Measurements from ENCODE around the gene HECW1. TPM values are rescaled to one million over a fixed set of nuclear protein-coding genes. Genes with fewer than 3 reads are reported as not detected.

HECW1 gene
- total RNA-seq, 2 donors from 2014 or later, result 0.04 TPM; not detected in 1

GRCh38 chr7:43290978-43291377 lies 178.5 kb downstream of the HECW1 start:
- H3K27me3 ChIP-seq, result no peaks in the 10 kb centered on the region
- no peaks in the 10 kb centered on the region for H3K4me1 ChIP-seq
- DNase-seq (ENCODE audit: low spot score), result no peak
- peaks cover 8 to 14% of the 10 kb centered on the region in 2 donors for H3K9me3 ChIP-seq
- no peak overlapping the region for H3K4me3 ChIP-seq
- TF ChIP-seq CTCF (IDR thresholded peaks at IDR 0.05), result no peak
- H3K36me3 ChIP-seq, result no peaks in the 10 kb centered on the region
- H3K27ac ChIP-seq, result no peak overlapping the region

- no peak overlapping the region for H3K4me3 ChIP-seq
- H3K36me3 ChIP-seq, result no peaks in the 10 kb centered on the region
- H3K27ac ChIP-seq, result no peak overlapping the region
- TF ChIP-seq CTCF (IDR thresholded peaks at IDR 0.05), result no peak
- H3K9me3 ChIP-seq, result peaks cover 8 to 10% of the 10 kb centered on the region in 2 donors
- no peak for DNase-seq (ENCODE audit: low spot score)
- no peaks in the 10 kb centered on the region for H3K4me1 ChIP-seq
- H3K27me3 ChIP-seq, result no peaks in the 10 kb centered on the region
Measured at GRCh38 chr7:43291789-43292188, 179.3 kb downstream of the HECW1 start.

GRCh38 chr7:43292384-43292783 lies 179.9 kb downstream of the HECW1 start:
- H3K4me1 ChIP-seq, result no peaks in the 10 kb centered on the region
- DNase-seq (ENCODE audit: low spot score), result no peak
- no peak for TF ChIP-seq CTCF (IDR thresholded peaks at IDR 0.05)

GRCh38 chr7:43294080-43294630 lies 181.7 kb downstream of the HECW1 start:
- H3K27ac ChIP-seq, result no peak overlapping the region
- no peak for TF ChIP-seq CTCF (IDR thresholded peaks at IDR 0.05)
- no peak for DNase-seq (ENCODE audit: low spot score)
- H3K9me3 ChIP-seq, result peaks cover 8 to 10% of the 10 kb centered on the region in 2 donors
- H3K27me3 ChIP-seq, result no peaks in the 10 kb centered on the region
- no peak overlapping the region for H3K4me3 ChIP-seq
- no peaks in the 10 kb centered on the region for H3K36me3 ChIP-seq
- no peaks in the 10 kb centered on the region for H3K4me1 ChIP-seq

More at GRCh38 chr7:43292384-43292783, 179.9 kb downstream of the HECW1 start:
- no peak overlapping the region for H3K27ac ChIP-seq
- H3K36me3 ChIP-seq, result no peaks in the 10 kb centered on the region
- H3K4me3 ChIP-seq, result no peak overlapping the region
- peaks cover 8 to 10% of the 10 kb centered on the region in 2 donors for H3K9me3 ChIP-seq
- no peaks in the 10 kb centered on the region for H3K27me3 ChIP-seq

- H3K36me3 ChIP-seq, result no peaks in the 10 kb centered on the region
- H3K4me3 ChIP-seq, result no peak overlapping the region
- H3K9me3 ChIP-seq, result peaks cover 8 to 10% of the 10 kb centered on the region in 2 donors
- no peak overlapping the region for H3K27ac ChIP-seq
- no peak for DNase-seq (ENCODE audit: low spot score)
- H3K27me3 ChIP-seq, result no peaks in the 10 kb centered on the region
- H3K4me1 ChIP-seq, result no peaks in the 10 kb centered on the region
- no peak for TF ChIP-seq CTCF (IDR thresholded peaks at IDR 0.05)
Measured at GRCh38 chr7:43295429-43295828, 183.0 kb downstream of the HECW1 start.

GRCh38 chr7:43296306-43296705 lies 183.9 kb downstream of the HECW1 start:
- DNase-seq (ENCODE audit: low spot score), result no peak
- no peak for TF ChIP-seq CTCF (IDR thresholded peaks at IDR 0.05)
- no peaks in the 10 kb centered on the region for H3K36me3 ChIP-seq
- no peaks in the 10 kb centered on the region for H3K4me1 ChIP-seq
- no peak overlapping the region for H3K27ac ChIP-seq
- peaks cover under 1% of the 10 kb centered on the region in 2 donors for H3K9me3 ChIP-seq
- H3K27me3 ChIP-seq, result no peaks in the 10 kb centered on the region
- no peak overlapping the region for H3K4me3 ChIP-seq

All from right atrium auricular region (tissue), 2 donors.